HG02884 (cell line): ENCODE results near the gene TBX4.

ENCODE experiments used
- ATAC-seq: cut with Tn5 transposase; IDR thresholded peaks from one replicate; pipeline ENCODE4 v1.9.1; 2021; ENCODE audit warnings: mild to moderate bottlenecking, moderate library complexity; ENCODE audit not compliant: unreplicated experiment

Gene TBX4

GRCh38 chr17:61453566-61454380 lies 1.6 kb downstream of the TBX4 start:
- no peak for ATAC-seq

- ATAC-seq: no peak
Observed at GRCh38 chr17:61454381-61455323, 2.4 kb downstream of the TBX4 start.

DNA sequence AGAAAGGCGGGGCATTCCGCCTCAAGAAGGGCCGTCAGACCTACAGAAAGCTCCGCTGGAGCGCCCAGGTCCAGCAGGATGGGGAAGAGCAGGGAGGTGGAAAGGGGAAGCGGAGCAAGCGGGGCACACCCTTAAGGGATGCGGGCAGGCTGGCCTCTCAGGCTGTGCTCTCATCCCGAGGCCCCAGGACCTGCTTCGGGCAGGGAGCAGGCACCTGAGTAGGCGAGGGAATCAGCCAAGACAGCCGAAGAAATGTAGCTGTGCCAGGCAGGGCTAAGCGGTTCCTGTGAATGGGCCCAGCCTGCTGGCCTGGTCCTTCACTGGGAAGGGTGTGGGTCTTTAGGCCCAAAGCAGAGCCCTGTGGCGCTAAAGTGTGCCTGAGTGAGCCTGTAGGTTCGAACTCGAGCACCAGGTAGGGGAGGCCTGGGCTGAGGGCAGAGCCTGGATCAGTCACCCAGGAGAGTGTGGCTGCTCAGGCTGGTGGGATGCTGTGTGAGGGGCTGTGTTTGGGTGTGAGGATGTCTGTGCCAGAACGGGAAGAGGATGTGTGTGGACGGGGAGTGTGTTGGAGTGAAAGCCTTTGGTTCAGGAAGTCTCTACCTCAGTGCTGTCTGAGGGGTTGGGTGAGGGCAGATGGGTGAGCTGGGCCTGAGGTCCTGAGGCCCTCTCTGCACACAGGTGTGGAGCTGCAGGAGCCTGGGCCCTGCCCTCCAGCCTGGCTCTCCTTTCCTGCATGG lies 3.3 kb downstream of the TBX4 start:
- ATAC-seq: no peak

GRCh38 chr17:61456061-61456681 lies 3.9 kb downstream of the TBX4 start:
- no peak for ATAC-seq

DNA sequence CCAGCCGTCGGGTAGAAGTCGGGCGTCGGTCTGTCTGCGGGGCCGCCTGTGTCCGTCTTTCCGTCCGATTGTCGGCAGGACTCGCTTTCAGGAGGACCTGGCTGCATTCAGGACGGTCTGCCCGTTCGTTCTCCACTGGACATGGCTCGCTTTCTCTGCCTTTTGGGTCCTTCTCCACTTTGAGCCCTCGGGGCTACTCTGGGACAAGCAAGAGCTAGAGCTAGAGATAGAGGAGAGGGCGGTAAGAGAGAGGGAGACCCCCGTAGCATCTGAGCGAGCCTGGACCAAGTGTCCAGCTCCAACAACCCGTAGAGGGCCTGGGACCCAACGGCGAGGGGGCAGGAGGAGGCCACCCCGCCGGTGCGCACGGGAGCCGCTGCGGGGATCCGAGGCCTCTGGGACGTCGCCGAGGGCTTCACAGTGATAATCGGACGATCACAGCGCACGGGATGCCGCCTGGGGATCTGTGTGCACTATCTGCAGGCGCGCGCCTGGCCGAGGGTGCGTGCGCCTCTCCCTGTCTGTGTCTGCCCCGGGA lies 4.5 kb downstream of the TBX4 start:
- ATAC-seq: no peak

DNA sequence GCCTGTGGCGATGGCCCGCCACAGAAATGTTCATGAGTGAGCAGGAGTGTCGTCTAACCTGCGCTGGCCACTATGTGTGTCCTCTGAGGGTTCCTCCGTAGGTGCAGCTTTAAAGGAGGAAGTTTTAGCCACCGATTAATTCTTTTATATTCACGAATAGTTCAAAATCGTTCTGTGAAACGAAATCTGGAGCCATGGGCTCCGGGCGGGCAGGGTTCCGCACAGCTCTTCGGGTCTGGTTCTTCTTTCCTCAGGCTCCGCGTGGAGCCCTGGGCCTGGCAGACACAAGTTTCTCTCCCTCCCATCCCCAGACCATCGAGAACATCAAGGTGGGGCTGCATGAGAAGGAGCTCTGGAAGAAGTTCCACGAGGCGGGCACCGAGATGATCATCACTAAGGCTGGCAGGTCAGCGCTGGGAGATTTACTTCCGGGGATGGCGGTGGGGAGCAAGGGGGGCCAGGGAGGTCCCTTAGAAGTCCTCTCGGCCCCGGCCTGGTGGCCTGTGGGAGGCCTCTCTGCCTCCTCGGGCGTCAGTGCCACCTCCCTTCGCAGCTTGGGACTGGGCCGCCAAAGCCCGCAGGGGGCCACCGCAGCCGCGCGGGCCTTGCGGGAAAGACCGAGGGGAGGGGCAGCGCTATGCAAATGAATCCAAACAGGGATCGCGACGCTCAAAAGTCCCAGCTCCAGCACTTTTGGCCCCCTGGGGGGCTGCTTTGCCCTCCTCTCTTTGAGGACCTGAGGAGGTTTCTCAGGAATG lies 5.2 kb downstream of the TBX4 start:
- ATAC-seq: no peak

DNA sequence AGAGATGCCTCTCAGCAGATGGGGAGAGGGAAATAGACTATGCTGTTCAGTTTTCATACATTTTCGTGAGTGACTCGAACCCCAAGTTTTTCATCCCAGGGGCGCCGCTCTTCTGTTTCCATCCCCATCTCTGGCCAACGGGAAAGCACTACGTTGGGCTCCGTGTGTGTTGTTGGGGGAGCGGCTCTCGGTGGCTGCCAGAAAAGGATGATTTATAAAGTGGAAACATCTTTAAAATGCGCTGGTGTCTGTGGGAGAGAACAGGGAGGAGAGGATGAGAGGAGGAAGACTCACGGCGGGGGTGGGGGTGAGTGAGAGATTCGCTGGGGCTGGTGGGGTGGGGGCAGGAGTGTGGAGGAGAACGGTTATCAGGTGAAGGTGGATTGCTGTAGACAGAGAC lies 5.8 kb downstream of the TBX4 start:
- ATAC-seq: no peak

DNA sequence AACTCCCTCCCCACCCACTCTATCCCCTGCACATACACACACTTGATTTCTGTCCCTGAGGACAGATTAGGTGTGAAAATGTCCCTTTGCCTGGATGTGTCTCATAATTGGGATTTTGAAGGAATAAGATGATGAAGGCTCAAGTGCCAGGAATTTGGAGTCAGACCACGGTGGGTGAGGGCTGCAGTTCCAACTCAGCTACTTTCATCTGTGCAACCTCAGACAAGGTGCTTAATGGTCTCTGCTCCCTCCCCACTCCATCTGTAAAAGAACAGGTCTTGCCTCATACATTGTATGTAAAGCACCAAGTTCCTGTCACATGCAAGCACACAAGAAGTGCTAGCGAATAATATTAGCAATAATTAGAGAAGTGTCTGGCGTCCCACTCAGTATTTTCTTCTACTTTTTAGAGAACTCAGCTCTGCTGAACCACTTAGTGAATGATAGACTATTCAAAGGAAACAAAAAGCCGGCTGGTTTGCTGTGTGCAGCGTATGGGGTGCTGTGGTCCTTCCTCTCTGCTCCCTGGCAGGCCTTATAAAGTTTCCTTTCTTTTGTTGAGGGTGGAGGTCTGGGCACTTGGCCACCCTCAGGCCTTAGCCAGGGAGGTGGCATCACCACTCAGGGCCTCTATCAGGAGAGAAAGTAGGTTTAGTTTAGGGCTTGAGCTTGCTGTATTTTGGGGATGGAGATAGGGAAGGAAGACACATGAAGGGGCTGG lies 6.4 kb downstream of the TBX4 start:
- ATAC-seq: no peak

DNA sequence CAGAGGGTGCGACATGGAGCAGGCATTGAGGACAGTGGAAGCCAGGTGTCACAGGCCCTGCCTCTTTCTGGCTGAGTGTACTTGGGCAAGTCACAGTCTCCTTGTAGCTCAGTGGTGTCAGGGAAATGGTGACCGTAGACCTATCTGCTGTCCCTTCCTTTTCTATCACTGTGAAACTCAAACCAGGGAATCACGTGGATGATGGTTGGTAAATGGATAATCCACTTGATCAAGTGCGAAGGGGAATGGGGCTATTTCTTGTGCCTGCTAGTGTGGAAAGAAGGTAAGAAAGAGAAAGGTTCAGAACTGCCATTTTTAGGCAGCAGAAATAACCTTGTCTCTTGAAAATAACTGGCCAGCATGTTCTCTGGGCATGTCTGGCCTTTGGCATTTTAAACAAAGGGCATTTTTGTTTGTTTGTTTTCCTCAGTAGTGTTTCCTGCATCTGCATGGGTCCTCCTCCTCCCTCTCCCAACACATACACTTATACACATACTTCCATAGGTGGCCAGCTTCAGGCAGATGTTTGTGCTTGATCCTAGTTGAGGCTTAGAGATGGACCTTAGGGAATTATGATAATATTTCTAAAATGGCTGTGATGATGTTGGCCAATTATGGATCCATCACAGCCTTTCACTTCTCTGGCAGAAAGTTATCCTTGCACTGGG lies 7.1 kb downstream of the TBX4 start:
- no peak for ATAC-seq

DNA sequence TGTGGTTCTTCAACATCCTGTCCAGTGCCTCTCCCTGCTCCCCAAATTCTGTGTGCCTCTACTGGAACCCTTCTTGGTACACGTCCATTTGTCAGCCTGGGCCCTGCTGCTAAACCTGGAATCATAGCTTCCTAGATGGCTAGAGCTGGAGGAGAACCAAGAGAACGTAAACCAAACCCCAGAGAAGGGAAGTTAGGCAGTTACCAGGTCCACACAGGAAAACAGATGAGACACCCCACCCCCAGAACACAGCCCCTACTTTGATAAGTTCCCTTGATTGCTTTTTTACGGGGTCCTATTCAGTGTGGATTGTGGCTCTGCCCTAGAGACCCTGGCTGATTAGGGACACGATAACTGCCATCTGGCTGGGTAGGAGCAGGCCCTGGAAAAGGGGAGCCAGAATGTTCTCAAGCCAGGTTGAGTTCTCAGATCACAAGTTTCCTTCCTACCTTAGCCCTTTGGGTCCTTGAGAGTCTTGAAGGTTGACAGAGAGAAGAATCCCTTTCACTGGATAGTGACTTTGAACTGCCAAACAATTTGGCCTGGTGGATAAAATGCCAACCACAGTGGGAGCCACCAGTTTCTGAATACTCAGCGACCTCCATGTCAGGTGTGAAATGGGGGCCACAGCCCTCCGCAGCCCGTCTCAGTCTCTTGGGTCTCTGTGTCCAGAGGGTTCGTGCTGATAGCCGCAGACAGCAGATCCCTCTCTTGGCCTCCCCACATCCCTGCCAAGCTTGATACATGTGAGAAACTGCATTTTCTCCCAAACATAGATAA lies 7.9 kb downstream of the TBX4 start:
- ATAC-seq: no peak

DNA sequence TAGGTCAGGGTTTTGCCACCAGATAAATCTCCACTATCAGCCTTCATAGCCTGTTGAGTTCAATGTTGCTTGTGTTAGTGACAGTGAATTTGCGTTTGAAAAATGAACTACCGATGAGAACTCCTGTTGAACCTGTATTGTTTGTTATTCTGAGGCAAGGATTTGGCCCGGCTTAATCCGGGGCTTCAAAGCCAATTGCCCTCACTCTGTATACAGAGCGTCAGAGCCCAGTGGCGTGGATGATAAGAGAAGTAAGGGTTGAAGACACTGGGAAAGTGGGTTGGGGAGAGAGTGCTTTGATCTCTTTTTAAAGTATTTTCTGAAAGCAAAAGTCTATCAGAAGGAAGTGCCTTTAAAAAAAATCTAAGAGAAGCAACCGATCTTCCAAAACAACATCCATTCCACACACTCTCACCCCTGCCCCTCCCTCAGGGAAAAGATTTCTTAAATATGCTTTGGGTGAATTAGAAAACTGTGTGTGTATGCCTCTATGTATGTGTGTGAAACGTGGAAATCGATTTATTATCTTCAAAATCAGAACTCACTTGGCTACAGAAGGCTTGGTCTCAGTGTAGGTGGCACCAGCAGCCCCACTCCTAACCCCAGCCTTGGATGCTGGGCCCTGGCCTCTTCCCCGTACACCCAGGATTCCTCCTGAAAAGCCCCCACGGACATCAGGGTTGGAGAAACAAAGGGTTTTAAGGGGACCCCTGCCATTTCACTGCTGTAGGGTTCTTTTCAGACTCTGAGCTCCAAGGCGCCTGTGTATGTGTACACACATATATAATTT lies 8.8 kb downstream of the TBX4 start:
- no peak for ATAC-seq

GRCh38 chr17:61461586-61461966 lies 9.4 kb downstream of the TBX4 start:
- ATAC-seq: no peak

DNA sequence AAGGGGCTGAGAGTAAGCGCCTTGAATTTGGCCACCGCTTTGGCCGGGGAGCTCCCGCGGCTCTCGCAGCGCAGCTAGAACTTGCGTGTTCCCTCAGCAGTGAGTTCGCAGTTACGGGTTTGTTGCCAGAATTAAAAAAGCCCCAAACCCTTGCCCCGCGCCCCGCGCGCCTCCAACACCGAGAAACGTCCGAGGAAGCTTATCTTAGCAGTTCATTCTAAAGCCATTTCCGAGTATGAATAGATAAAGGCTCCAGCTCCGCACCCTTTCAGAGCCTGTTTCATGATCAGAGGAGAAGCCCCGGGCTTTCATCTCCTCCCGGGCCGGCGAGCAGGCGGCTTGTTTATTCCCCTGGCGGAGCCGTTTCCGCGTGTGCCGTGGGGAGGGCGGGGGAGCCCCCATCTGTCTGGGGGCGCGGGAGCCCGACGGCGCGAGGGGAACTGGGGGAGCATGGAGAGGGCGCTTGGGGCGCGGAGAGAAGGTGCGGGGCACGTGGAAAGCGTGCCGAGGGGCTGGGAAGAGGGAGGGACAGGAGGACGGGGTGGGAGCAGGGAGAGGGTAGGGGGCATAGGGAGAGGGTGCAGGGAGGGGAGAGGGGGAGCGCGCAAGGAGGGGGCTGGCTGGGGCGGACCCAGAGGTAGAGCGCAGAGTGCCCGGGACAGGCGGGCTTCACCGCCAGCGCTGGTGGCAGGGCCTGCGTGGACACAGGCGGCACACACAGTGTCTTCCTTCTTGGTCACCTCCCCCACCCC lies 9.9 kb downstream of the TBX4 start:
- no peak for ATAC-seq

- ATAC-seq: no peak
Observed at GRCh38 chr17:61462719-61463315, 10.6 kb downstream of the TBX4 start.

GRCh38 chr17:61463316-61464129 lies 11.3 kb downstream of the TBX4 start:
- ATAC-seq: no peak
